Activated CD4-positive, alpha-beta memory T cell treated with anti-CD3 and anti-CD28 coated beads, Interleukin-2, amount 10 ng/mL, durations not matched to agents 7 days and 5 days (primary cell): ENCODE measurements around the gene PCSK5. TPM values are rescaled to one million over a fixed set of nuclear protein-coding genes. Genes with fewer than 3 reads are reported as not detected.

Experiments
- CTCF ChIA-PET: fragments of 350-600 bp; sonication (Branson Sonifier 250); formaldehyde crosslinking; loops from one replicate; lab custom pipeline; 2021; ENCODE audit warnings: antibody characterized with exemption, inconsistent platforms; lab: Charles Lee
- POLR2A ChIA-PET: fragments of 350-600 bp; sonication (Branson Sonifier 250); formaldehyde crosslinking; loops from one replicate; lab custom pipeline; 2021; ENCODE audit warnings: antibody characterized with exemption; lab: Charles Lee
- DNase-seq: peaks from one replicate; pipeline ENCODE4 v3.0.0-alpha.2; 2020
- H3K27ac Mint-ChIP-seq: one replicate; pipeline ENCODE4 v1.8.0; 2021; ENCODE audit warnings: mild to moderate bottlenecking, mixed read lengths
- H3K27me3 Mint-ChIP-seq: one replicate; pipeline ENCODE4 v1.8.0; 2021; ENCODE audit warnings: mixed read lengths
- H3K36me3 Mint-ChIP-seq: one replicate; pipeline ENCODE4 v1.8.0; 2021; ENCODE audit warnings: low read depth, mixed read lengths
- H3K4me1 Mint-ChIP-seq: one replicate; pipeline ENCODE4 v1.8.0; 2021; ENCODE audit warnings: mixed read lengths
- H3K4me3 Mint-ChIP-seq: one replicate; pipeline ENCODE4 v1.8.0; 2021; ENCODE audit warnings: mild to moderate bottlenecking, mixed read lengths
- H3K9me3 Mint-ChIP-seq: one replicate; pipeline ENCODE4 v1.8.0; 2021; ENCODE audit warnings: mixed read lengths
- total RNA-seq, 2 experiments: library from RNA; stranded (reverse); gene quantifications; one replicate each; pipeline ENCODE4 v1.2.3, GENCODE V29; 2021

Gene PCSK5
- total RNA-seq, 2 experiments from 2014 or later: 1.2 to 1.7 TPM

DNA sequence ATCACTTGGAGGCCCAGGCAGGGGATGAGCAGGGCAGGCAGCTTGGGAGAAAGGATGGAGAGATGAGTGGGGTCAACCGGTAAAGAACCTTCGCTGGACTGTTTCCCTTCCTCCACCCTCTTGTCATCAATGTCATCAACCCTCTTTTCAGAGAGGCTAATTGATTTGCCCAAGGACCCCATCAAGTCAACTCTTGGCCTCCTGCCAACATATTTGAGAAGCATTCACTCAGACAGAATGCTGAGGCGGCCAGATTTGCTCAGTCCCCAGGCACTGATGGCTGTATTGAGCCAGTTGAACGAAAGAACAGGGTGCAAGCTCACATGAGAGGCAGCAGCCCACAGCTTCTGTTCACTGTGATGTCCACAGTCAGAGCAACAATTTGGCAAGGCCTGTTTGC lies 310.3 kb downstream of the PCSK5 start:
- ChIA-PET CTCF (no interaction called here), POLR2A (no interaction called here)
- Mint-ChIP-seq H3K4me1 (no peaks in the 10 kb centered on the region), H3K27me3 (peaks cover 5% of the 10 kb centered on the region), H3K4me3 (no peak overlapping the region), H3K9me3 (no peaks in the 10 kb centered on the region), H3K36me3 (no peaks in the 10 kb centered on the region), H3K27ac (no peak overlapping the region)
- DNase-seq: no peak

DNA sequence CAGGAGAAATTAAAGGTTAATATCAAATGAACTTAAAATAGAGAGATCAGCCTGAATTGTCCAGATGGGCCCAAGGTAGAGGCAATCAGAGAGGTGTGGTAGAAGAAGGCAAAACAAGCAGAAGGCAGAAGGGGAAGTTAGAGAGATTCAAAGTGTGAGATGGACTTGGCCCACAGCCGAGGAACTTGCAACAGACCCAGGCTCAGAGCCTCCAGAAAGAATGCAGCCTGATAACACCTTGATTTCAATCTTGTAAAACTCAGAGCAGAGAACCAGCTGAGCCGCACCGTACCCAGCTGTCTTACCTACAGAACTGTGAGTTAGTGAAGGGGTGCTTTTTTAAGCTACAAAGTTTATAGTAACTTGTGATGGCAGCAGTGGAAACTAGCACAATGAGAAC lies 312.9 kb downstream of the PCSK5 start:
- Mint-ChIP-seq H3K27me3 (peaks cover 5% of the 10 kb centered on the region), H3K4me3 (no peak overlapping the region), H3K9me3 (no peaks in the 10 kb centered on the region), H3K36me3 (no peaks in the 10 kb centered on the region), H3K4me1 (no peaks in the 10 kb centered on the region), H3K27ac (no peak overlapping the region)
- ChIA-PET POLR2A (no interaction called here), CTCF (interaction anchor here (0.8 kb wide), 1 partner anchor 30 kb away, joined by 3 read pairs; no protein-coding TSS in a partner anchor)
- DNase-seq: no peak

DNA sequence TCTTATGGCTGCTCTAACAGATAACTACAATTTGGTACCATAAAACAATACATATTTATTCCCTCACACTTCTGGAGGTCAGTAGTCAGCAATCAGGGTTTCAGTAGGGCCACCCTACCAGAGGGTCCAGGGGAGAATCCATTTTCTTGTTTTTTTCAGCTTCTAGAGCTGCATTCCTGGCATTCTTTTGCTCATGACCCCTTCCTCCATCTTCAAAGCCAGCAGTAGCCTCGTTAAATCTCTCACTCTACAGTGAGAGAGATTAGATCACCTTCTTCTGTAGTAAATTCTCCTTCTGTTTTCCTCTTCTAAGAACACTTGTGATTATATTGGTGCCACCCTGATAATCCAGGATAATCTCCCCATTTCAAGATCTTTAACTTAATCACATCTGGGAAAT lies 316.3 kb downstream of the PCSK5 start:
- CTCF ChIA-PET: no interaction called here
- H3K4me3 Mint-ChIP-seq: no peak overlapping the region
- peaks cover 5% of the 10 kb centered on the region for H3K27me3 Mint-ChIP-seq
- H3K4me1 Mint-ChIP-seq: no peaks in the 10 kb centered on the region
- no peak overlapping the region for H3K27ac Mint-ChIP-seq
- no peaks in the 10 kb centered on the region for H3K9me3 Mint-ChIP-seq
- POLR2A ChIA-PET: no interaction called here
- no peaks in the 10 kb centered on the region for H3K36me3 Mint-ChIP-seq
- DNase-seq: no peak

DNA sequence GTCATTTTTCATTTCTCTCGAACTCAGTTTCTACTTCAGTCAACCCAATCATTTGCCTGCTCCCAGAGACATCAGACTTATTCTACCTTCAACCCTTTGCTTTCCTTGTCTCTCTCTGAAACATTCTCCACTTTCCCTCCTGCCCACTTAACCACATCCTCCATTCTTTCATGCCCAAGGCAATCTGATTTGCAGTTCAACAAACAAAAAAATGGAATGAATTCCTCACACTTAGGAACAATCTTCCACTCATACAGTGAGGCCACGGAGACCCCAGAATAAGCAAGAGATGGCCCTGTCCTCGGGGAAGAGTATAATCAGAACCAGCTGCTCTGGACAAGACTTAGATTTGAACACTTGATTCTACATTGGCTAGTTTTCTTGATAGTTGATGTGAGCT lies 323.3 kb downstream of the PCSK5 start:
- ChIA-PET CTCF (no interaction called here), POLR2A (no interaction called here)
- no peak overlapping the region for H3K4me3 Mint-ChIP-seq
- no peak for DNase-seq
- H3K9me3 Mint-ChIP-seq: no peaks in the 10 kb centered on the region
- H3K36me3 Mint-ChIP-seq: no peaks in the 10 kb centered on the region
- H3K27ac Mint-ChIP-seq: no peak overlapping the region
- H3K27me3 Mint-ChIP-seq: no peaks in the 10 kb centered on the region
- H3K4me1 Mint-ChIP-seq: no peaks in the 10 kb centered on the region

DNA sequence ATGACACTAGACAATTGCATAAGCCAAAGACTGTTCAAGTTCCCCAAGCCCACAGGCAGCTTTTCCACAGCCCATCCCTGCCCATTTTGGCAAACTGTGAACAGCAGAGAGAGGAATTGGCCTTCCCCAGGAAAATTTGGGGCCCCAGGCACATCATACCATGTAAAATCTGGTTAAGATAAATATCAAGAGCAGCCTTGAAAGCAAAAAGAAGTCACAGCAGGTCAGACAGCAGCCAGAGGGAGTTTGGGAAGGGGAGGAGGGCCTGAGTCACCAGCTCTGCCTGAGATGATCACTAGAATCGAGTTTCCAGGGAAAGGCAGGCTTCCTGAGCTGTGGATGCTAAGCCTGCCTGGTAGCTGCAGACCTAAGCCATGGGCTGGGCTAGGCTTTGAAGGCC lies 324.6 kb downstream of the PCSK5 start:
- no peaks in the 10 kb centered on the region for H3K36me3 Mint-ChIP-seq
- H3K4me1 Mint-ChIP-seq: no peaks in the 10 kb centered on the region
- no peak overlapping the region for H3K4me3 Mint-ChIP-seq
- ChIA-PET CTCF (no interaction called here), POLR2A (no interaction called here)
- no peaks in the 10 kb centered on the region for H3K9me3 Mint-ChIP-seq
- H3K27me3 Mint-ChIP-seq: no peaks in the 10 kb centered on the region
- DNase-seq: no peak
- H3K27ac Mint-ChIP-seq: no peak overlapping the region

DNA sequence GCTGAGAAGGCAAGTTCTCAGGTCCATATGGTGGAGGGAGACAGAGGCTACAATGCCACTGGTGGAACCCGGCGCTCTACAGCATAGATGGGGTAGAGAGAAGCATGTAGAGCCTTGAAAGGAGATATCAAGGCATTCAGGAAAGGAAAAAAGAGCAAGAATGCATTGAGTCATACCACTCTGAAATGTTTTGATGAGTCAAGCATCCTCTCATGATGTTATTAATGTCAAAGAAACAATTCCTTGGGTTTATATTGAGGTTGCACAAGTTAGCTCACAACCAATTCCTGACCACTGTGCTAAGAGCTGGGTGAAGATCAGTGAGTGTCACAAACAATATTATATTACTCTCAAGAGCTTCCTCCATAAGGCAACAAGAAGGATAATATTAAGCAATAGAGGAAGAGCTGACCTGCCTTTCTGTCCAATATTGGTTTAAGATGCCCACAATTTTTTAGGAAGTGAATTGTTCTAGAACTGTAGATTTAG lies 325.7 kb downstream of the PCSK5 start:
- H3K27me3 Mint-ChIP-seq: no peaks in the 10 kb centered on the region
- H3K27ac Mint-ChIP-seq: no peak overlapping the region
- DNase-seq: no peak
- ChIA-PET POLR2A (no interaction called here), CTCF (no interaction called here)
- no peaks in the 10 kb centered on the region for H3K36me3 Mint-ChIP-seq
- H3K4me1 Mint-ChIP-seq: no peaks in the 10 kb centered on the region
- no peak overlapping the region for H3K4me3 Mint-ChIP-seq
- no peaks in the 10 kb centered on the region for H3K9me3 Mint-ChIP-seq

DNA sequence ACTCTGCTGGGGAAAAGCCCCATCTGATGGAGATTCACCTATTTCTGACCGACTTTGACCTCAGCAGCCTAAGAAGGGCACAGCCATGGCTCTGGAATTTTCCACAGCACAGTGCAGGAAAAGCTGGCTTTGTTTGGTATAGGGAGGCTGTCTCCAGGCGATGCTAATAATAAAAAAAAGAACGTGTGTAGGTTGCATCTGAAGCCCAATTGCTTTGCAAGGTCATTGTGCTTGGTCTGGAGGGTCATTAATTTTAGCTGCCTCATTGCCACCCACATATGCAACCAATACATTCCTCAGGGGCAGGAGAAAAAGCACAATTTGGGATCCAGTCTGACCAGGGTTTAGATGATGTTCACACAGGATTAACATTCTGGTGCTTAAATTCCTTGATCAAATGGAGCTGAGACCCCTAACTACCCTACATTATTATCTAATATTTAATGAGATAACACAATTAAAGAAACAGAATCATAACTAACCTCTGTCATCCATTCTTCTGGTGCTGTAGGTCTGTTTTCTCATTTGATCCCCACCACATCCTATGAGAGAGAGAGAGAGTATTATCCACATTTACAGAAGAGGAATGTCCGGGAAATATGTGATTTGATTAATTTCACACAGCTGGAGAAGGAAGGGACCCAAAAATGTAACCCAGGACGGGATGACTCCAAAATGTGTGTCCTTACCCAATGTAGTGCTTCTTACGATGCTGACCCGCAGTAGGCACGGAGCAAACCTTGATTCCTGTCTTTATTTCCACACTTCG lies 327.8 kb downstream of the PCSK5 start:
- DNase-seq: no peak
- Mint-ChIP-seq H3K27ac (no peak overlapping the region), H3K27me3 (no peaks in the 10 kb centered on the region), H3K4me3 (no peak overlapping the region), H3K9me3 (no peaks in the 10 kb centered on the region), H3K36me3 (no peaks in the 10 kb centered on the region), H3K4me1 (no peaks in the 10 kb centered on the region)
- POLR2A ChIA-PET: no interaction called here
- CTCF ChIA-PET: no interaction called here

DNA sequence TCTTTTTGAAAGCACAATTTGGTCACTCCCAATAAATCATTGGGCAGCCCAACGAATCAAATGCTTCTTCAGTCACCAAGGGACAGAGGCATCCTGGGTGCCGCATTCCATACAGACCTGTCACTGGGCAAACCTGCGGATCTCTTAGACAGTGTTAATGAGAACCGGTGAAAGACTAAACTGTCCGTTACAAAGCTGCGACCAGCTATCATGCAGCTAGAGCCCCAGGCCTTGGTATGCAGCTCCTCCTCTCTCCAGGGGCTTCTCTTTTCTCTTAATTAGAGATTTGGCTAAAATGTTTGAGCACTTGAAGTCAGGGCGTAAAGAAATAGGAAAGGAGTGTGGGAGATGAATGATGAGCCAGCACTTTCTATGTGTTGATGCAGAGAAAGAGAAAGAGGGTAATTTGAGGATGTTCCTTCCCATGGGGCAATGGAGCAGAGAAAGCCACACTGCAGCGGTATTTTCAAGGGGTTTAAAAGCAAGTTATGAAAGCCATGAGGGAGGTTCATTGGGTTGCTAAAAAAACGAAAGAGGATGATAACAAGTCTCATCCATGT lies 328.5 kb downstream of the PCSK5 start:
- H3K9me3 Mint-ChIP-seq: no peaks in the 10 kb centered on the region
- no peaks in the 10 kb centered on the region for H3K4me1 Mint-ChIP-seq
- ChIA-PET CTCF (no interaction called here), POLR2A (no interaction called here)
- DNase-seq: no peak
- no peak overlapping the region for H3K4me3 Mint-ChIP-seq
- no peak overlapping the region for H3K27ac Mint-ChIP-seq
- no peaks in the 10 kb centered on the region for H3K27me3 Mint-ChIP-seq
- no peaks in the 10 kb centered on the region for H3K36me3 Mint-ChIP-seq

DNA sequence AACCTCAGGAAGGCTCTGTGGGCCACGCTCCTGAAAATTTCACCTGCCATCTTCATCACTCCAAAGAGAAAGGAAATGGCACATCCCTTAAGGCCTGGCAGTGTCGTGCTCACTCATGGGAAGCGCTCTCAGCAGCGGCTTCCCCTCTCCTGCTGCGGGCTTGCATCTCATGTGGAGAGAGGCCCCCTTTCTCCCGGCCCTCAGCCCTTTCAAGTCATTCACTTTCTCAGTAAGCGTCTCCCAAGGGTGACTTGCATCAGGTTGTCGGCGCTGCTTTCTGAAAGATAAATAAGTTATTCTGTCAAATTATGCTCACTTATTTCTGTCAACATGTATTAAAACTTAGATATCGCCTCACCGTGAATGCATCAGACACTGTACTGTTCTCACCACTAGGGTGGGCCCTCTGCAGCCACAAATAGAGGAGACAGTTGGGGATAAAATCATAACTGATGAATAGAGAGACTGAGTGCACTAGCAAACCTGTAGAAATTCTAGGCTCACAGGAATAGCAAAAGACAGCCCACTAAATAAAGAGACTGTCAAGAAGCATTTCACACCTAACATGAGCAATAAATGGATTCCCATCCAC lies 329.2 kb downstream of the PCSK5 start:
- ChIA-PET CTCF (no interaction called here), POLR2A (no interaction called here)
- no peaks in the 10 kb centered on the region for H3K4me1 Mint-ChIP-seq
- no peaks in the 10 kb centered on the region for H3K36me3 Mint-ChIP-seq
- no peak for DNase-seq
- no peaks in the 10 kb centered on the region for H3K27me3 Mint-ChIP-seq
- H3K4me3 Mint-ChIP-seq: no peak overlapping the region
- H3K9me3 Mint-ChIP-seq: no peaks in the 10 kb centered on the region
- H3K27ac Mint-ChIP-seq: no peak overlapping the region

DNA sequence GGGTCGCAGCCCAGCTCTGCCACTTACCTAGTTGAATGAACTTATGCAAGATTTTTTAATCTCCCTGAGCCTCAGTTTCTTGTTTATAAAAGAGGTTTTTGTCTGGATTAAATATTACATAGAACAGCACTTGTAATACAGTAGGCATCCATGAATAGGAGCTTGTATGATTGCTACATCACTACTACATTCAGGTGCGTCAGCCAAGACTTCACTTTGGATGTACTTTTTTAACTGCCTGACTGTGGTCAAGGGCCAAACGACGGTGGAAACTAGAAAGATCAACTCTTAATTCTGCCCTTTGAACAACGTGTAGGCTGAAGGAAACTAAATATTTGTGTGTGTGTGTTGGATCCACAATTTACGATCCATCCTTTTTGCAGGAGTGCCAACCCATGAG lies 330.9 kb downstream of the PCSK5 start:
- ChIA-PET POLR2A (no interaction called here), CTCF (no interaction called here)
- H3K4me1 Mint-ChIP-seq: no peaks in the 10 kb centered on the region
- H3K27ac Mint-ChIP-seq: no peak overlapping the region
- no peaks in the 10 kb centered on the region for H3K36me3 Mint-ChIP-seq
- no peaks in the 10 kb centered on the region for H3K27me3 Mint-ChIP-seq
- no peak overlapping the region for H3K4me3 Mint-ChIP-seq
- DNase-seq: no peak
- no peaks in the 10 kb centered on the region for H3K9me3 Mint-ChIP-seq

DNA sequence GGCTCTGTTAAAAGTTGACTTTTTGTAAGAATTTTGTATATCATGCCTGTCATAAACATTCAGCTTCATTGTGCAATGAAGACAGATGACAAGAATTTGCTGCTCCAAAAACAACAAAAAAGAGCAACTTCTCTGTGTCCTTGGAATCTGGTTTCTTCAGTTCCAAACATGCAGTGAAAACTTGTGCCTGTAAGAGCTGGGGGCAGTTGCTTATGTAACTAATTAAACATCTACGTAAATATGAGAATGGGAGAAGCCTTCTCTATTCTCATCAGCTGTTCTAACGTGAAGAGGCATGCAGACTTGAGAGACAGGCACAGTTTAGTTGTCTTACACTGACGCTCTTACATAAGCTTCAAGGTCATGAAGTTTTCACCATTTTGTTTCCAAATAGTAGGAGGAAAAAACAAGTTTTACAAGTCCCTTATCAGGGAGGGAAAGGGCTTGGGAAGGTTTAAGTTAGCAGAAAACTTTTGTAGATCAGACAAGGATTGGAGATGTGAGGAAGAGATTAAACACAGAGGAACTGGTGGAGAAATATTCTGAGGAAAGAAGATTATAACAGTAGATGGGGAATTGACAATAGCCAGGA lies 333.4 kb downstream of the PCSK5 start:
- CTCF ChIA-PET: no interaction called here
- Mint-ChIP-seq H3K4me3 (no peak overlapping the region), H3K27ac (no peak overlapping the region), H3K27me3 (no peaks in the 10 kb centered on the region), H3K36me3 (no peaks in the 10 kb centered on the region), H3K9me3 (no peaks in the 10 kb centered on the region), H3K4me1 (no peaks in the 10 kb centered on the region)
- POLR2A ChIA-PET: no interaction called here
- no peak for DNase-seq

DNA sequence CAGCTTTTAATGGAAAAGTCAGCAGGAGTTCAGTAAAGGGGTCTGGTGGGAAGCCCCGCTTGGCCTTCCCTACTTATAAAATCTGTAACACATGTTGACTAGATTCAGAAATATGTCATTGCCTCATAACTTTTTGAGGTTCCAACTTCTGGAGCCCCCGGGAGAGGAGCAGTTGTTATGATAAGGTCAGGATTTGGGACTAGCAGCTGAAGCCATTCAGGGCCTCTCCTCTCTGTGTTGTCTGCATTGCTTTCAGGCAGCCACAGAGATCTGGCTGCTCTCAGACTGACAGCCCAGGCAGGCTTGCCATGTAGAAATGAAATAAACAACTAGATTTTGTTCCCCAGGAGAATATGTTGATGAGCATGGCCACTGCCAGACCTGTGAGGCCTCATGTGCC lies 336.7 kb downstream of the PCSK5 start:
- DNase-seq: no peak
- Mint-ChIP-seq H3K27ac (no peak overlapping the region), H3K36me3 (no peaks in the 10 kb centered on the region), H3K9me3 (no peaks in the 10 kb centered on the region), H3K4me3 (no peak overlapping the region), H3K4me1 (no peaks in the 10 kb centered on the region), H3K27me3 (no peaks in the 10 kb centered on the region)
- ChIA-PET CTCF (no interaction called here), POLR2A (no interaction called here)

DNA sequence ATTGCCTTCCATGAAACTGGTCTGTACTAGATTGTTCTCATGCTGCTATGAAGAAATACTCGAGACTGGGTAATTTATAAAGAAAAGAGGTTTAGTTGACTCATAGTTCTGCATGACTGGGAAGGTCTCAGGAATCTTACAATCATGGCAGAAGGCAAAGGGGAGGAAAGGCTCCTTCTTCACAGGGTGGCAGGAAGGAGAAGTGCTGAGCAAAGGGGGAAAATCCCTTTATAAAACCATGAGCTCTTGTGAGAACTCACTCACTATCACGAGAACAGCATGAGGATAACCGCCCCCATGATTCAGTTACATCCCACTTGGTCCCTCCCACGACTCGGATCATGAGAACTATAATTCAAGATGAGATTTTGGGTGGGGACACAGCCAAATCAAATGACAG lies 340.5 kb downstream of the PCSK5 start:
- Mint-ChIP-seq H3K4me1 (no peaks in the 10 kb centered on the region), H3K9me3 (no peaks in the 10 kb centered on the region), H3K4me3 (no peak overlapping the region), H3K27ac (no peak overlapping the region), H3K36me3 (no peaks in the 10 kb centered on the region), H3K27me3 (no peaks in the 10 kb centered on the region)
- no peak for DNase-seq
- ChIA-PET CTCF (no interaction called here), POLR2A (no interaction called here)
